Renal cortical epithelial cell (primary cell): ENCODE results near the gene BCL2L15. TPM values are rescaled to one million over a fixed set of nuclear protein-coding genes. Genes with fewer than 3 reads are reported as not detected.

ENCODE experiments used
- DNase-seq: peaks from one replicate; pipeline ENCODE4 v3.0.0-alpha.2; 2011; ENCODE audit warnings: low read depth
- total RNA-seq: library from RNA; depleted of rRNA; stranded (reverse); fragments of >200 nt; gene quantifications from 2 replicates; pipeline ENCODE4 v1.2.3, GENCODE V29; 2014

BCL2L15 gene
- 7.5 and 8.5 TPM in 2 replicates for total RNA-seq

DNA sequence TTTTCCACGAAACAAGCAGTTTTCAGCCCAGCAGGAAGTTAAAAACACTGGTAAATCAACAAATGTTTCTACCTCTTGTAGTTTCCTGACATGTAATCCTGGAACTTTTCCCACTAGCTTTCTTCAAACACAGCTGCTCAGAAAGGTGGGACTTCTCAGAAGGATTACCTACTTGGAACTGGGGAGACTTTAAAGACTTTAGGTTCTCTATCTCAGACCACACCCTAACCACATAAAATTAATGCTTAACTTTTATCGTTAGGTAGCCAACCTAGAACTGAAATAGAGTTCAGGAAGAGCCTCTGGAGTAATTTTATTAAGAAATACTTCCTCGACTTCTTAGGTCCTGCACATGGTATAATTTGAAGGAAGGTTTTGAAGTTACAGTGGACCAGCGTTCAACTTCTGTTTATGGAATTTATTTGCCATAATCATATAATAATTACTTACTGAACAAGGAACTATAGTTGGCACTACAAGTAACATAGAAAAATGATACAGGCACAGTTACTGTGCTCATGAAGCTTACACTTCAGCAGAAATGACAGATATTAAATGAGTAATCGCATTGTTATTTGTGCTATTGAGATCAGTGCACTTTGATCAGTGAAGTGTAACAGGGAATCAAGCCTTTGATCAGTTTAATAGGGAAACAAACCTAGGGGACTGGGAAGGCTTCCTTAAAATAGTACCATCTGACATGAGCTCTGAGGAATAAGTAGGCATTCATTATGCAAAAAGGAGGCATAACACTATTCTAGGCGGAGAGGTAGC lies at the start of gene BCL2L15:
Gene BCL2L15 (minus strand): TSS at position 180 of the 774 bp plus-strand sequence. CDS start 206 bp downstream, outside the sequence.
- DNase-seq = peak; percentile 91

DNA sequence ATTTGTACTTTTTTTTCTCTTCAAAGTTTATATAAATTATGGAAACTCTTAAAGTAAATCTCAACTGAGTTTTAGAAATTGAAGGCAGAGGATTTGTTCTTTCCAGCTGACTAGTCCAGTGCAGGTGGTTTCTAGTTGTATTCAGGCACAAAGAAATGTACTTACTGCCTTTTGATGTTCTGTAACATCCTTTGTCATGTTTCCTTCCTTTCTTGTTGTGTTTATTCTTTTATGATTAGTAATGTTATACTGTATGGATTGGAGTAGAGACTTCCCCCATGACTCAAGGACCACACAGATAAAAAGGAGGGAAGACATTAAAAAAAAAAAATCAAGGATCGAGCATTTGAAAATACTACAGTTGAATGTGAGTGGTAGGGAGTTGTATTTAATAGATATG lies 49.8 kb upstream of the BCL2L15 start:
- DNase-seq = no peak

DNA sequence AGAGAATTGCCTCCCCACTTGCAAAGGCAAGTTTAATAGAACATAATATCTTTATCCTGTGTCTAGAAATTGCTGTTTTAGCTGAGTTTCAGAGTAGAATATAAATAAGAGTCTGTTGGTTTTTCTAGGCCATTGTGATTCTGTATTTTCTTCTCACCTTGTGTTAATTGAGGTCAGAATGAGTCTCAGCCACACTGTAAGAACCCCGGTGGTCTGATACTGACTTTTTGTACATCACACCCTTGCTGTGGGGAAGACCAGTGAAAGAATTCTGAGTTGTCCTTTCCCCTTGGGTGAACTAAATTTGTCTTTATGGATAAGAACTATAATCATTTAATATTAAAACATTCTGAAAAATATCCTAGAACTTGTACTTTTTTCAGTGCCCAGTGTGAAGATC lies 48.6 kb upstream of the BCL2L15 start:
- no peak for DNase-seq

DNA sequence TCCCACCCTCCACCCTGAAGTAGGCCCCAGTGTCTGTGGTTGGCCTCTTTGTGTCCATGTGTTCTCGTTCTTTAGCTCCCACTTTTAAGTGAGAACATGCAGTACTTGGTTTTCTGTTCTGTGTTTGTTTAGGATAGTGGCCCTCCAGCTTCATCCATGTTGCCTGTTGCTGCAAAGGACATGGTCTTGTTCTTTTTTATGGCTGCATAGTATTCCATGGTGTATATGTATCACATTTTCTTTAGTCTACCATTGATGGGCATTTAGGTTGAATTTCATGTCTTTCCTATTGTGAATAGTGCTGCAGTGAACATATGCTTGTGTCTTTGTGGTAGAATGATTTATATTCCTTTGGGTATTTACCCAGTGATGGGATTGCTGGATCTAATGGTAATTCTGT lies 47.8 kb upstream of the BCL2L15 start:
- DNase-seq = no peak

DNA sequence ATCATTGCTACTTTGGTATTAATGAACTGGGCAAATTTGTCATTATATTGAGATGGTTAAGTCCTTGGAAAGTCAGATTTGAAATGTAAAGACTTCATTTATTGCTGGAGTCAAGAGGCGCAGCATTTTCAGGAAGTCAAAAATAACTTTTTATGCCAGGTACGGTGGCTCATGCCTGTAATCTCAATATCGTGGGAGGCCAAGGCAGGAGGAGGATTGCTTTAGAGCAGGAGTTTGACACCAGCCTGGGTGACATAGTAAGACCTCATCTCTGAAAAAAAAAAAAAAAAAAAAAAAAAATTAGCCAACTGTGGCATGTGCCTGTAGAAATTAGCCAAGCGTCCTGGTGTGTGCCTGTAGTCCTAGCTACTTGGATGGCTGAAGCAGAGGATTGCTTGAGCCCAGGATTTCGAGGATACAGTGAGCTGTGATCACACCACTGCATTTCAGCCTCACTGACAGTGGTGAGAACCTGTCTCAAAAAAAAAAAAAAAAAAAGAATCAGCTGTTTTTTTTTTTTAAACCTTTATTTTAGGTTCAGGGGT lies 47.2 kb upstream of the BCL2L15 start:
- no peak for DNase-seq

DNA sequence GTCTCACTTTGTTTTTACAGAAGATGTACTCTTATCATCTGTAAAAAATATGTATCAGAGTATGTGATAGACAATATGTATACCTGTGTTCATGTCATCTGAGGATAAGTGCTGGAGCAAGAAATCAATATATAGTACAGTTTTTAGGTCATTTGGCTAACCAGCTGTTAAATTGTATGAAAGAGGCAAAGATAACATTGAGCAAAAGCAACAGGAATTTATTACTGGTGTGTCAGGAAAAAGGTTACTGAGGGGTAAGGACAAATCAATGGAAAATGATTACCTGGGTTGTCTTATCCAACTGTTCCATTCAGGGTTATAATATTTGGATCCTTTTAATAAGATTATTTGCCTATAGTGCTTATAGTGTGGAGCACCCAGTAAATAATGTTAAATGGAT lies 46.6 kb upstream of the BCL2L15 start:
- no peak for DNase-seq

DNA sequence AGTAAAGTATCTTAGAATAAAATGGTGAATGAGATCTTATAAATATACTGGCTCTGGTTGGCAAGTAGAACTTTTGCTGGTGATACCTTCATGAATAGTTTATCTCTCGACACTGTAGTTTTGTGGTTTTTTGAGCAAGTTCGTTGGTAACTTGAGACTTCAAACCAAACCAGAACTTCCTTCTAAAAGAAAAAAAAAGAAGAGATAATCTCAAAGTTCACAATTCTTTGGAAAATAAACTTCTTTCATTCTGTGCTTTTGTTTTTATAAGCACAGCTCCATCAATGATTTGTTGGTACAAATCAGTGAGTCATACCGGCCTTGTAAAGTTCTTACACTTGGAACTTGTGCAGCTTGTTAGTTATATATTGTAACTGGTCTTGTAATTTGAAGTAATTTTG lies 44.1 kb upstream of the BCL2L15 start:
- DNase-seq = peak; percentile 93

DNA sequence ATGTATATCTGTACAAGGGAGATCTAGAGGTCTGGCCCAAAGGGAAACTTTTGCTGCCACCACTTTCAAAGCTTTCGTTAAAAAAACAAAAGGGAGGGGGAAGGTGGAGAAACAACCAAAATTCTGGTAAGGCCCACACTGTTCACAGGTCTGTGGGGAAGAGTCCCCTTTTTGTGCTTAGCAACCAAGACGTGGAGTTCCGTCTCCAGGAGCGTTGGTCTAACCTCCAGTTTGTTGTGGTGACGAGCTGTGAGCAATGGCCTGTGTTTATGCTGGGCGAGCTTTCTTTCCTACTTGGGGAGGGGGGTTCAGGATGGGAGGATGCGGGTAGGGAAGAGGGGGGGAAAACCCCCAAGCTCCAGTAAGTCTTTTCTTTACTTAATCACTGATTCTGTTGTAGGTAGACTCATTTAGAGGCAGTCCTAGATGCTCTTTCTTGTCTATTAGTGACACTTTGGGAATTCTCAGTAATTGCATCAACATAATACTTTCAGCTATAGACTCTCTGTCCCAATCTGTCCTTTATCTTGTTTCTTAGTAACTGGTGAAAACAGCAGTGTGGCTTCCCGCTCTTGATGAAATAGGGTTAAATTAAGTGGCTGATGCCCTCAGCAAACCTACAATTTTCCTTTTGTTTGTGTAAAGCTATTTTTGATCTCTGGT lies 43.2 kb upstream of the BCL2L15 start:
- DNase-seq = peak; percentile 87

DNA sequence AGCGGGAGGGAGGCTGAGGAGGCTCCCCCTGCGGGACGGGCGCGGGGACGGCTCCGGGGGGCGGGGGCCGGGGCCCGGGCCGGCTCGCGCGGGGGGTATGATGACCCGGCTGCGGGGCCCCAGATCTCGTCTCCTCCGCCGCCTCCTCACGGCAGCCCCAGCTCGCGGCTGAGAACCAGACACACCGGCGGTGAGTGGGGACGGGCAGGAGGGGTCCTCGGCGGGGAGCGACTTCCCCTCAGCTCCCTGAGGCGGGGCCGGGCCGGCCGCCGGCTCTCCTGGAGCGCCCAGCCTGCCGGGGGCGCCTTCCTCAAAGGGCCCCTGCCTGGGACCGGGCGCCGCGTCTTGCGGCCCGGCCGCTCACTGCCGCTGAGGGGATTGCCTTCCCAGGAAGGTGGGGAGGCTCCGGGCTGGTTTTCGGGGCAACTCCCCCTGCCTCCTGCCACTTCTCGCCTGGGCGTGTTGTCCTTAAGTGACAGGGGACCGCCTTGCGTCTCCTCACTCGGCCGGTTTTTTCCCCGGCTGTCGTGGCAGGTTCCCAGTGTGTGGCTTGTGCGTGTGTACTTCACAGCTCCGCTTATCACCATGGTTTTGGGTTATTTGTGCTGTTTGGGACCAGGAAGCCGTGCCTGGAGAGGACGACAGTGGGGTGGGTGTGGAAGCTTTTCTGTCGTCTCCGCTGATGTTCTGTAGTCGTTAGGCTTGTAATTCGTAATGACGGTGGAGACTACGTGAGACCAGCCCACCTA lies 42.5 kb upstream of the BCL2L15 start:
- no peak for DNase-seq

DNA sequence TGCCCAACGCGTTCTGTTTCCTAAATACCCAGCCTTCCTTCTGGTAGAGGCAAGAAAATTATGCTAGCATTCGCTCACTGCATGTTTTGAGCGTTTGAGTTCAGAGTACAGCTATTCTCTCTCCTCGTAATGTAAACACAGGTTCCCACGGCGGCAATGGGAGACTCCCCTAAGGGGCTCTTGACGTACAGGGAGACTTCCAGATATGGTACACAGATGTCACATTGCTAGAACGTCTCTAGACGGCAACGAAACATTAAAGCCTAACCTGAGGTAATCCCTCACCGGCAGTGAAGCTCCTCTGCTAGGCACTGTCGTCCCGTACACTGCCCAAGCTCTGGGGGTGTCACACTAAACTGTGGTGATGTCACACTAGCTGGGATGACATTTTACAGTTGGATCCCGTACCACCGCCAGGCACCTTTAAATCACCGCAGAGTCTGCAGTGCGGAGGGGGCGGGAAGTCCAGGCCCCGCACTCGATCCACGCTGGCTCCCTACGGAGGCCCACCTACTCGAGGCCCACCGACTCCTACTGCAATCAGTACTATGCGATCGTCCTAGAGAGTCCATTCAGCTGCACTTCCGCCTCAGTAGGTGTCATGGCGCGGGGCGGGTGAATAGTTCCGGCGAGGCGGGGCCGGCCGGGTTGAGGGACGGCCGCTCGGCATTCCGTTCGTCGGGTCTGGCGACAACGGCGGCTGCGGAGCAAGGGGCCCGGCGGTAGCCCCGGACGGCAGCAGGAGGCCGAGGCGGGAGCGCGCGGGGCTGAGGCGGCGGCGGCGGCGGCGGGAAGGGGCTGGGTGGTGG lies 41.8 kb upstream of the BCL2L15 start, which contains the start of gene HIPK1:
Gene HIPK1 (plus strand): TSS at position 384 of the 809 bp plus-strand sequence.
- peak; percentile 52 for DNase-seq

DNA sequence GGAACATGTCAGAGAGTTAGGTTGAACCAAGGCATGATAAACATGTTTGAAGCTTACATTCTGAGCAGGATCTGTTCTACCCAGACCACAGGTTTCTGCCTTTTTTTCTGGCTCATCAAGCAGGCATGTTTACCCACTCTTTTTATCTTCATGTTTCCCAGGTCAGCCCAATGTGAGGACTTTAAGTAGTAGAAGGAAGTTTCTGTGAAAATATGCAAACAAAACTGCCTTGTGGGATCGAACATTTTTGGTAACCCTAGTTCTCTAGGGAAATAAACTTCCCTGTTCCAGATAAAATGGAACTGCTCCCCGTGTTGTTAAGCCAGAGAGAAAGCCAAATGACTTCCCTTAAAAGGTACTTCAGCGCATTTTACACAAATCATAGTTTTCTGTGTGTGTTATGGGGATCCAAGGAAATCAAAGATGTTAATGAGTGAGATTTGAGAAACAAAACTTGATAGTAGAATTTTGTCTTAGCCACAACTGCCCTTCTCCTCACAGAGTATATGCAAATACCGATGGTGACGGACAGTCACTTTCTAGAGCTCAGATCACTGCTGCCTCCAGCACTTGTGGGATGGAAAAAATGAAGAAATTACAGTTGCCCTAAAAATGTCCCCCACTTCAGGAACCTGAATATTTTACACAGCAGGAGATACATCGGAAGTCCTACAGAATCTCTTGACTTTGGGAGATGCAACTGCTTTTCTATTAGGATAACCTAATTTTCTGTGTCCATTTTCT lies 41.0 kb upstream of the BCL2L15 start:
- DNase-seq = peak; percentile 69

DNA sequence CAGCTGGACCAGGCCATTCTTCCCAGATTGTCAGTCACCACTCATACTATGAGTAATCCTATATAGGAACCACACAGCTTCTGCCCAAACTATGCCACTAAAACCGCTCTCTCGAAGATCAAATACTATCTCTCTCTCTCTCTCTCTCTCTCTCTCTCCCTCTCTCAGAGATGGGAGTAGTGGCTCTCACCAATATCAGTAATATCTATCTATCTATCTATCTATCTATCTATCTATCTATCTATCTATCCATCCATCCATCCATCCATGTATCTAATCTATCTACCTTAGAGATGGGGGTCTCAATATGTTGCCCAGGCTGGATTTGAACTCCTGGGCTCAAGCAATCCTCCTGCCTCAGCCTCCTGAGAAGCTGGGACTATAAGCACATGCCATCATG lies 37.1 kb upstream of the BCL2L15 start:
- DNase-seq = no peak

DNA sequence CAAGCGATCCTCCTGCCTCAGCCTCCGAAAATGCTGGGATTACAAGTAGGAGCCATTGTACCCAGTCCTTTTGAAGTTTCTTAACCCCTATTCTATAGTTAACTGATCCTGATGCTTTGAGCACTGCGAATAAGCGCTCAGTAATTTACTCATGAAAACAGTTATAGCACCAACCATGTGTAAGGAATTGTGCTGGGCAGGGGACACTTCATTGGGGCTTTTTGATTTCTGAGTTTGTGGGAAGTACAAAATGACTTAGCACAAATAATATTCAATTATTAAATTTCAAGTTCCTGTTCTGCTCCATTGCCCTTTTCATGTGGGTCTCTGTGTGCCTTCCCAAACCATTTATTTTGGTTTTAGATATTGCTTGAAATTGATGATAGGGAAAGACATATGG lies 35.6 kb upstream of the BCL2L15 start:
- no peak for DNase-seq

DNA sequence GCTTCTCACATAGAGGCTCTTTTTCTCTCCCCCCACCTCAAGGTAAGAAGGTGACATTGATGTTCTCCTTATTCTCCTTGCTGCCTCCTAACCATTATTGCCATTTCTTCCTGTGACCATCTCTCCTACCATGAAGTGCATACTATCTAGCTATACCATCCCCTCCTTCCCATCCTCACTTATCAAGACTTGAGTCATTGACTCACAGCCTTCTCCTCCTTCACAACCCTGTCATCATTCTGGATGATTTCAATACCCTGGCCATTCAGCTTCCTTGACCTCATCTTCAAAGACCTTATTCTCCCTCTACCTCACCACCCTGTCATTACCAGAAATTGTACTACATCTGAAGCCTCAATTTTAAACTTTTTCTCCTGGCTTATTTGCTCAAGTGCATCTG lies 30.9 kb upstream of the BCL2L15 start:
- DNase-seq = no peak

DNA sequence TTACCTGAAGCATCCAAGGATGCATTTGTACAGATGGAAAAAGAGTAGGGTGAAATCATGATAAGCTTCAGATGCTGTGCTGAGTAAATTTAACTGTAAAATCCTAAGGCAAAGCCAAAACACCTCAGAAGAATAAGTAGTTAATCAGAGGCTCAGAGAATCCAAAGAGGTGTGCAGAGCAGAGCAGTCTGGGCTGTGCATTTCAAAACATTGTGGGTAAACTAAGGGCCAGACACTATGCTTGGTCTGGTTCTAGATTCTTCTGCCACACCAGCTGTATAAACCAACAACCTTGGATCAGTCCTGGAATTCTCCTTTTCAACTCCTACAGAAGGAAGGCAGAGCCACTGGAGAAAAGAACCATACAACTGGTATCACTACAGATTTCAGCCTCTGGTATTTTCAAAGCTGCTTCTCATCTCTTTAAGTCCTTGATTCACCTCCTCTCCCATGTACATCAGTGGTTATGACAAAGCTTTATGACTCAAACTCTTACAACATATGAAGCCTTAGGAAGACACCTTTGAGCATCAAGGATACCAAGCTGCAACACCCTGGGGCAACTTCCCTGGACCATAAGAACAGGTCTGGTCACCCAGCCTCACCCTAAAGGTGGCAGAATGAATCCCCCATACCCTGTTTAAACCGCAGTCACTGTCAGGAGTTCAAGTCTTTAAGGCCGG lies 30.2 kb upstream of the BCL2L15 start:
- DNase-seq = peak; percentile 54

DNA sequence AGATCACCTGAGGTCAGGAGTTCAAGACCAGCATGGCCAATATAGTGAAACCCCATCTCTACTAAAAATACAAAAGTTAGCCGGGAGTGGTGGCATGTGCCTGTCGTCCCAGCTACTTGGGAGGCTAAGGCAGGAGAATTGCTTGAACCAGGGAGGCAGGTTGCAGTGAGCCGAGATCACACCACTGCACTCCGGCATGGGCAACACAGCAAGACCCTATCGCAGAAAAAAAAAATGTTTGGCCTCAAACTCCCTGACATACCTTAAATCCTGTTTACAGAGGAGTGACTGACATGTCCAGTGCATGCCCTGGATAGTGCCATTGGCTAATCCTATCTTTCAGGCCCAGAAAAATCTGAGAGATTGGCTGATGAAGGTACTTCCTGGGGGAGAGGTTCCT lies 29.6 kb upstream of the BCL2L15 start:
- DNase-seq = no peak

DNA sequence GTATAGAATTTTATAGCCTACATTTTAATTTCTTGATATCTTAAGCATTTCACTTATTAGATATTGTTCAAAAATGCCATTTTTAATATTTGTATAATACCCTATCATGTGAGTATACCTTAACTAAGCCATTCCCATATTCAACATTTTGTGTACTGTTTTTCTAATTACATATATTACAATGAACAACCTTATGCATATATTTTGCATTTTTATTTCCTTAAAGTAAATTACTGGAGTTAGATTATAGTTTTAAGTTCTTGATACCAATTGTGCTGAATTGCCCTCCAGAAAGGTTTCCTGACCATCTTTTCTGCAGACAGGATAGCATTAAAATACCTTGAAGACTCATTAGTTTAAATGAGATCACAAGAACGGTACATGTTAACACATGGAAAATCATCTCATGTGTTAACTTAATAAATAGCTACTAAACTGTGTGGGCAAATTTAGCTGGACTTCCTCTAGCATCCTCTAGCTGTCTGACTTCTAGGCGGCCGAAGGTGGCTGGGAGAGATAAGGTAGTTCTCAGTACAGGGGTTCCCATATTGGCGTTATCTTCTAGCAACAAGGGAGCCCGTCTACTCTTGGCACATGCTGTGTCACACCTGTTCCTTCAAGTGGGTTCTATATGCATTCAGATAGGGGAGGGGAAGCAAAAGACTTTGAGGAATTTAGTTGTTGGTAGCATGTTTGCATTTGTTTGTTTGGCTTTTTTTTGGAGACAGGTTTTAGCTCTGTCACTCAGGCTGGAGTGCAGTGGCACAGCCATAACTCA lies 26.7 kb upstream of the BCL2L15 start:
- no peak for DNase-seq

DNA sequence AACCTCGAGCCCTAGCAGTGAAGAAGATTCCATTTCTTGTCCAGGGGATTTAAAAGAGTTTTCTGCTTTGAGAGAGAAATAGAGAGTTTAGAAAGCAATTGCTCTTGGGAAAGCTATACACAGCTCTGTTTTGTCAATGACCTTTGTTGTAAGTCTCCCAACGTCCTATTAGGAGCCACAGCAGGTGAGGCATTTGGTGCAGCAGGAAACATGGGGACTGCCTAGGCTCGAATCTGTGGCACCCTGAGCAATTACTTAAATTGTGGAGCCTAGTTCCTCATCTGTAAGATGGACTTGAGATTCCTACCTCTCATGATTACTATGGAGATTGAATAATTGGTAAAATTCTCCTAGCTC lies 25.9 kb upstream of the BCL2L15 start:
- DNase-seq = no peak

DNA sequence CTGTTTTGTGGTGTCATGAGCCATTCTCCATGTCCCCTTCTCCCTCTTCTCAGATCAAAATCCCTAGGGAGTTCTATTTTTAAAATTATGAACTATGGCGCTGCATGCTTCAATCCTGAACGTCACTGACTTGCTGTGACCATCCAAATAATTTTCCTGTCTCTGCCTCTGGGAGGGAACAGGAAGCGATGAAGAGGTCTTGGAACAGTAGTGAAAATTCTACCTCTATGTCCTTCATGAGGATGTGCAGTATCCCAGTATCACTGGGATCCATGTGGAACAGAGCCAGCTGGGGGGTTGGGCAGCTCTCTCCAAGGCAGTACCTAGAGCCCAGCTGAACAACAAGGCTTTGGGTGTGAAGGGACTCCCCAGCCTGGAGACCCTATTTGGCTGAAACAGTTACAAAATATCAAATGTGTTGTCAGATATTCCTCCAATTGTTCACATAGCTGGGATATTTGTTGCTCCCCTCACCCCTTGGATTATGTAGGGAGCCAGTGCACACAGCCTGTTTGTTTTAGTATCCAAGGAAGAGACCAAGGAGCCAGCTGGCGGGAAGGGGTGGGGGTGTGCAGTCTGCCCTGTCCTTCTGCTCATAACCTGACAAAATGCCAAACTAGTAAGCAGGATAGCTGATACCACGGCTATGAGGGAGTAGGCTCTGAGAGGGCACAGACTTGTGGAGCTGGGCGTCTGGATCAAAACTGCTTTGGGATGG lies 25.4 kb upstream of the BCL2L15 start:
- DNase-seq = peak; percentile 63
